HepG2 (cell line): ENCODE data around the gene VPS26A. TPM values are rescaled to one million over a fixed set of nuclear protein-coding genes. Genes with fewer than 3 reads are reported as not detected.

Experiments
- AGO2 ChIP-seq: fragments of 200-400 bp; formaldehyde crosslinking; optimal IDR thresholded peaks from 2 replicates; pipeline ENCODE3; 2017; ENCODE audit warnings: mild to moderate bottlenecking, low read depth, low read length, moderate library complexity
- ASH2L ChIP-seq: fragments of 300-600, 200-600 bp; sonication (generic); IDR thresholded peaks from 2 replicates; pipeline ENCODE4 v1.7.0; 2017; ENCODE audit warnings: low read depth, mild to moderate bottlenecking, moderate library complexity, mixed read lengths, low read length; ENCODE audit not compliant: insufficient read length
- ETV5 ChIP-seq: IDR thresholded peaks from 2 replicates; pipeline ENCODE4 v1.6.1; 2018; ENCODE audit warnings: missing biosample characterization, missing genetic modification reagents, inconsistent platforms, borderline replicate concordance
- EZH2 ChIP-seq: conservative IDR thresholded peaks from 2 replicates; pipeline ENCODE4 v1.6.1; 2012; ENCODE audit warnings: mild to moderate bottlenecking, low read depth, low read length, moderate library complexity
- GABPA ChIP-seq, 2 experiments: IDR thresholded peaks; 2 replicates each; pipeline ENCODE4 v1.6.1; 2011 to 2016; ENCODE audit warnings: low read depth in 2 of 2, low read length in 1 of 2, missing biosample characterization in 1 of 2, missing genetic modification characterization in 1 of 2
- IRX3 ChIP-seq: sonication (generic); formaldehyde crosslinking; IDR thresholded peaks from 2 replicates; pipeline ENCODE4 v1.8.1; 2023; ENCODE audit warnings: mild to moderate bottlenecking, low read depth, missing genetic modification reagents, borderline replicate concordance
- KLF11 ChIP-seq: IDR thresholded peaks from 2 replicates; pipeline ENCODE4 v1.6.1; 2016; ENCODE audit warnings: missing compliant biosample characterization
- KLF16 ChIP-seq, 2 experiments: sonication (generic) in 1 of 2; formaldehyde crosslinking in 1 of 2; IDR thresholded peaks; 2 replicates each; pipeline versions ENCODE4 v1.6.1 to v1.8.0; 2016 to 2023; ENCODE audit warnings: missing genetic modification reagents in 2 of 2, missing compliant biosample characterization in 1 of 2
- NKX3-1 ChIP-seq: sonication (generic); formaldehyde crosslinking; IDR thresholded peaks from 2 replicates; pipeline ENCODE4 v1.5.0; 2020; ENCODE audit warnings: missing genetic modification reagents
- POLR2A ChIP-seq, 2 experiments: IDR thresholded peaks; 2 replicates each; pipeline ENCODE4 v1.6.1; 2011; ENCODE audit warnings: low read depth in 2 of 2, low read length in 2 of 2, mild to moderate bottlenecking in 1 of 2, moderate library complexity in 1 of 2; ENCODE audit not compliant: insufficient read depth in 1 of 2
- SALL2 ChIP-seq: sonication (generic); formaldehyde crosslinking; IDR thresholded peaks from 2 replicates; pipeline ENCODE4 v1.8.1; 2023; ENCODE audit warnings: mild to moderate bottlenecking, missing genetic modification reagents, inconsistent platforms
- SAP130 ChIP-seq: IDR thresholded peaks from 2 replicates; pipeline ENCODE4 v1.6.1; 2016; ENCODE audit warnings: low read depth
- SP4 ChIP-seq: sonication (generic); formaldehyde crosslinking; IDR thresholded peaks from 2 replicates; pipeline ENCODE4 v1.8.1; 2023; ENCODE audit warnings: mild to moderate bottlenecking, missing genetic modification reagents
- TBX2 ChIP-seq: sonication (generic); formaldehyde crosslinking; IDR thresholded peaks from 2 replicates; pipeline ENCODE4 v1.5.0; 2020; ENCODE audit warnings: missing genetic modification reagents, mild to moderate bottlenecking, borderline replicate concordance
- ZBTB42 ChIP-seq: sonication (generic); formaldehyde crosslinking; IDR thresholded peaks from 2 replicates; pipeline ENCODE4 v1.5.0; 2020; ENCODE audit warnings: mild to moderate bottlenecking, missing genetic modification reagents
- ZBTB7A ChIP-seq: sonication (generic); formaldehyde crosslinking; IDR thresholded peaks from 2 replicates; pipeline ENCODE4 v1.8.0; 2022; ENCODE audit warnings: mild to moderate bottlenecking, missing genetic modification reagents
- ZFYVE20 ChIP-seq: sonication (generic); formaldehyde crosslinking; IDR thresholded peaks from 2 replicates; pipeline ENCODE4 v1.8.0; 2023; ENCODE audit warnings: low read depth, mild to moderate bottlenecking, moderate library complexity, missing genetic modification reagents, borderline replicate concordance
- ZNF567 ChIP-seq: sonication (generic); formaldehyde crosslinking; IDR thresholded peaks from 2 replicates; pipeline ENCODE4 v1.8.1; 2023; ENCODE audit warnings: mild to moderate bottlenecking, missing genetic modification reagents, borderline replicate concordance
- ZNF879 ChIP-seq: sonication (generic); formaldehyde crosslinking; IDR thresholded peaks from 2 replicates; pipeline ENCODE4 v1.8.1; 2023; ENCODE audit warnings: missing genetic modification reagents
- ZSCAN31 ChIP-seq: sonication (generic); formaldehyde crosslinking; IDR thresholded peaks from 2 replicates; pipeline ENCODE4 v1.5.0; 2020; ENCODE audit warnings: low read depth, mild to moderate bottlenecking, missing genetic modification reagents
- polyA plus RNA-seq, 8 experiments: library from polyadenylated mRNA; depleted of rRNA in 3 of 8; stranded (reverse) in 7 of 8; unstranded in 1 of 8; fragments of >200 nt; fragmentation: Illumina TruSeq in 4 of 8; extraction: Trizol in 4 of 8; gene quantifications; 2 replicates each; pipeline versions ENCODE4 v1.2.1 to v1.2.3, GENCODE V29; 2011 to 2016; ENCODE audit warnings: low read depth in 4 of 8, missing spikeins in 1 of 8, mixed read lengths in 1 of 8; ENCODE audit not compliant: insufficient read depth in 1 of 8
- total RNA-seq, 5 experiments: library from RNA; depleted of rRNA; stranded (reverse); fragments of >200 nt; fragmentation: Illumina TruSeq; extraction: Trizol; gene quantifications; 2 replicates each; pipeline ENCODE4 v1.2.3, GENCODE V29; 2016; ENCODE audit warnings: low read depth in 1 of 5
- TF ChIP-seq, protein P1 (sequence below): sonication (generic); formaldehyde crosslinking; IDR thresholded peaks from 2 replicates; pipeline ENCODE4 v1.4.0; 2020; ENCODE audit warnings: missing genetic modification reagents
- TF ChIP-seq, protein P2 (sequence below): sonication (generic); formaldehyde crosslinking; conservative IDR thresholded peaks from 2 replicates; pipeline ENCODE4 v1.8.0; 2022; ENCODE audit warnings: low read depth, missing genetic modification reagents
- TF ChIP-seq, protein P3 (sequence below): sonication (generic); formaldehyde crosslinking; IDR thresholded peaks from 2 replicates; pipeline ENCODE4 v1.5.0; 2020; ENCODE audit warnings: mild to moderate bottlenecking, missing genetic modification reagents
- TF ChIP-seq, protein P4 (sequence below): sonication (generic); formaldehyde crosslinking; IDR thresholded peaks from 2 replicates; pipeline ENCODE4 v1.4.0; 2020; ENCODE audit warnings: missing genetic modification reagents, borderline replicate concordance

The VPS26A gene
- total and polyA plus RNA-seq, 2 of the 13 experiments (the other 11 are each of a cell fraction or from before 2014, with no cell fraction given), result 12.9 to 32.6 TPM

GRCh38 chr10:69220507-69220906 lies 96.5 kb downstream of the VPS26A start (continued):
- TF ChIP-seq, protein P1, sequence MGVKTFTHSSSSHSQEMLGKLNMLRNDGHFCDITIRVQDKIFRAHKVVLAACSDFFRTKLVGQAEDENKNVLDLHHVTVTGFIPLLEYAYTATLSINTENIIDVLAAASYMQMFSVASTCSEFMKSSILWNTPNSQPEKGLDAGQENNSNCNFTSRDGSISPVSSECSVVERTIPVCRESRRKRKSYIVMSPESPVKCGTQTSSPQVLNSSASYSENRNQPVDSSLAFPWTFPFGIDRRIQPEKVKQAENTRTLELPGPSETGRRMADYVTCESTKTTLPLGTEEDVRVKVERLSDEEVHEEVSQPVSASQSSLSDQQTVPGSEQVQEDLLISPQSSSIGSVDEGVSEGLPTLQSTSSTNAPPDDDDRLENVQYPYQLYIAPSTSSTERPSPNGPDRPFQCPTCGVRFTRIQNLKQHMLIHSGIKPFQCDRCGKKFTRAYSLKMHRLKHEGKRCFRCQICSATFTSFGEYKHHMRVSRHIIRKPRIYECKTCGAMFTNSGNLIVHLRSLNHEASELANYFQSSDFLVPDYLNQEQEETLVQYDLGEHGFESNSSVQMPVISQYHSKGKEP, result no peak
- TF ChIP-seq ZNF879 (CRISPR knock-in tag) (no peak), ZNF567 (CRISPR knock-in tag) (no peak), ETV5 (CRISPR knock-in tag) (peak; percentile 64; the same call in 1 of the 2 replicates), KLF11 (CRISPR knock-in tag) (no peak), GABPA (IDR thresholded peaks at IDR 0.05; ENCODE audit: low read depth, low read length) (no peak), GABPA (CRISPR knock-in tag; IDR thresholded peaks at IDR 0.05; ENCODE audit: low read depth) (0 out of 2 replicates have a peak, but pooled peaks have one; percentile 31), ZSCAN31 (no peak; the same call in 1 of the 2 replicates), ZBTB42 (no peak), SAP130 (peak; percentile 56), ASH2L (peak; percentile 17), SALL2 (CRISPR knock-in tag) (no peak), IRX3 (CRISPR knock-in tag) (no peak), ZFYVE20 (CRISPR knock-in tag) (no peak), KLF16 (CRISPR knock-in tag; IDR thresholded peaks at IDR 0.05) (no peak), EZH2 (no peak), POLR2A (IDR thresholded peaks at IDR 0.05; ENCODE audit: insufficient read depth in 1 of 2, low read depth in 2 of 2, low read length in 2 of 2) (no peak), ZBTB7A (CRISPR knock-in tag) (no peak), TBX2 (peak; percentile 28; the same call in 1 of the 2 replicates), AGO2 (no peak), SP4 (no peak), NKX3-1 (CRISPR knock-in tag) (no peak)
- TF ChIP-seq, protein P2, sequence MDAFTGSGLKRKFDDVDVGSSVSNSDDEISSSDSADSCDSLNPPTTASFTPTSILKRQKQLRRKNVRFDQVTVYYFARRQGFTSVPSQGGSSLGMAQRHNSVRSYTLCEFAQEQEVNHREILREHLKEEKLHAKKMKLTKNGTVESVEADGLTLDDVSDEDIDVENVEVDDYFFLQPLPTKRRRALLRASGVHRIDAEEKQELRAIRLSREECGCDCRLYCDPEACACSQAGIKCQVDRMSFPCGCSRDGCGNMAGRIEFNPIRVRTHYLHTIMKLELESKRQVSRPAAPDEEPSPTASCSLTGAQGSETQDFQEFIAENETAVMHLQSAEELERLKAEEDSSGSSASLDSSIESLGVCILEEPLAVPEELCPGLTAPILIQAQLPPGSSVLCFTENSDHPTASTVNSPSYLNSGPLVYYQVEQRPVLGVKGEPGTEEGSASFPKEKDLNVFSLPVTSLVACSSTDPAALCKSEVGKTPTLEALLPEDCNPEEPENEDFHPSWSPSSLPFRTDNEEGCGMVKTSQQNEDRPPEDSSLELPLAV, result no peak
- TF ChIP-seq, protein P3, sequence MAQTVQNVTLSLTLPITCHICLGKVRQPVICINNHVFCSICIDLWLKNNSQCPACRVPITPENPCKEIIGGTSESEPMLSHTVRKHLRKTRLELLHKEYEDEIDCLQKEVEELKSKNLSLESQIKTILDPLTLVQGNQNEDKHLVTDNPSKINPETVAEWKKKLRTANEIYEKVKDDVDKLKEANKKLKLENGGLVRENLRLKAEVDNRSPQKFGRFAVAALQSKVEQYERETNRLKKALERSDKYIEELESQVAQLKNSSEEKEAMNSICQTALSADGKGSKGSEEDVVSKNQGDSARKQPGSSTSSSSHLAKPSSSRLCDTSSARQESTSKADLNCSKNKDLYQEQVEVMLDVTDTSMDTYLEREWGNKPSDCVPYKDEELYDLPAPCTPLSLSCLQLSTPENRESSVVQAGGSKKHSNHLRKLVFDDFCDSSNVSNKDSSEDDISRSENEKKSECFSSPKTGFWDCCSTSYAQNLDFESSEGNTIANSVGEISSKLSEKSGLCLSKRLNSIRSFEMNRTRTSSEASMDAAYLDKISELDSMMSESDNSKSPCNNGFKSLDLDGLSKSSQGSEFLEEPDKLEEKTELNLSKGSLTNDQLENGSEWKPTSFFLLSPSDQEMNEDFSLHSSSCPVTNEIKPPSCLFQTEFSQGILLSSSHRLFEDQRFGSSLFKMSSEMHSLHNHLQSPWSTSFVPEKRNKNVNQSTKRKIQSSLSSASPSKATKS (CRISPR knock-in tag), result no peak
- TF ChIP-seq, protein P4, sequence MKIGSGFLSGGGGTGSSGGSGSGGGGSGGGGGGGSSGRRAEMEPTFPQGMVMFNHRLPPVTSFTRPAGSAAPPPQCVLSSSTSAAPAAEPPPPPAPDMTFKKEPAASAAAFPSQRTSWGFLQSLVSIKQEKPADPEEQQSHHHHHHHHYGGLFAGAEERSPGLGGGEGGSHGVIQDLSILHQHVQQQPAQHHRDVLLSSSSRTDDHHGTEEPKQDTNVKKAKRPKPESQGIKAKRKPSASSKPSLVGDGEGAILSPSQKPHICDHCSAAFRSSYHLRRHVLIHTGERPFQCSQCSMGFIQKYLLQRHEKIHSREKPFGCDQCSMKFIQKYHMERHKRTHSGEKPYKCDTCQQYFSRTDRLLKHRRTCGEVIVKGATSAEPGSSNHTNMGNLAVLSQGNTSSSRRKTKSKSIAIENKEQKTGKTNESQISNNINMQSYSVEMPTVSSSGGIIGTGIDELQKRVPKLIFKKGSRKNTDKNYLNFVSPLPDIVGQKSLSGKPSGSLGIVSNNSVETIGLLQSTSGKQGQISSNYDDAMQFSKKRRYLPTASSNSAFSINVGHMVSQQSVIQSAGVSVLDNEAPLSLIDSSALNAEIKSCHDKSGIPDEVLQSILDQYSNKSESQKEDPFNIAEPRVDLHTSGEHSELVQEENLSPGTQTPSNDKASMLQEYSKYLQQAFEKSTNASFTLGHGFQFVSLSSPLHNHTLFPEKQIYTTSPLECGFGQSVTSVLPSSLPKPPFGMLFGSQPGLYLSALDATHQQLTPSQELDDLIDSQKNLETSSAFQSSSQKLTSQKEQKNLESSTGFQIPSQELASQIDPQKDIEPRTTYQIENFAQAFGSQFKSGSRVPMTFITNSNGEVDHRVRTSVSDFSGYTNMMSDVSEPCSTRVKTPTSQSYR (CRISPR knock-in tag), result no peak
